NT2/D1 (cell line): ENCODE data around the gene CHFR.
"Not testable (repeated sequence)": the region's sequence is repeated elsewhere in the genome, so short reads cannot be mapped to it uniquely, and the experiment has no call there.

Experiments used
- DNase-seq: peaks from one replicate; pipeline ENCODE4 v3.0.0-alpha.2; 2011; ENCODE audit warnings: low read depth, low spot score
- H3K27me3 ChIP-seq: 2 replicates; pipeline ENCODE4 v1.6.0; 2011; ENCODE audit warnings: mild to moderate bottlenecking; ENCODE audit not compliant: insufficient read length, insufficient read depth
- H3K36me3 ChIP-seq: 2 replicates; pipeline ENCODE4 v1.6.1; 2011; ENCODE audit warnings: mild to moderate bottlenecking, low read length, mixed read lengths; ENCODE audit not compliant: insufficient read depth, insufficient read length
- H3K4me1 ChIP-seq: 2 replicates; pipeline ENCODE4 v1.5.1; 2011; ENCODE audit not compliant: insufficient read depth, insufficient read length
- H3K4me3 ChIP-seq: 2 replicates; pipeline ENCODE4 v1.5.1; 2011; ENCODE audit warnings: low read depth; ENCODE audit not compliant: insufficient read length
- H3K9ac ChIP-seq: 2 replicates; pipeline ENCODE4 v1.6.0; 2011; ENCODE audit warnings: low read depth; ENCODE audit not compliant: insufficient read length
- H3K9me3 ChIP-seq: 2 replicates; pipeline ENCODE4 v1.5.1; 2011; ENCODE audit warnings: mild to moderate bottlenecking, low read length; ENCODE audit not compliant: insufficient read depth
- SUZ12 ChIP-seq: IDR thresholded peaks from 2 replicates; pipeline ENCODE4 v1.6.1; 2011; ENCODE audit not compliant: insufficient read length, insufficient read depth; ENCODE audit errors: extremely low read depth
- YY1 ChIP-seq: IDR thresholded peaks from 2 replicates; pipeline ENCODE4 v1.6.1; 2011; ENCODE audit not compliant: insufficient read length, insufficient read depth
- ZNF274 ChIP-seq: IDR thresholded peaks from 2 replicates; pipeline ENCODE4 v1.6.1; 2011; ENCODE audit warnings: mild to moderate bottlenecking, low read depth, low read length

Gene CHFR

DNA sequence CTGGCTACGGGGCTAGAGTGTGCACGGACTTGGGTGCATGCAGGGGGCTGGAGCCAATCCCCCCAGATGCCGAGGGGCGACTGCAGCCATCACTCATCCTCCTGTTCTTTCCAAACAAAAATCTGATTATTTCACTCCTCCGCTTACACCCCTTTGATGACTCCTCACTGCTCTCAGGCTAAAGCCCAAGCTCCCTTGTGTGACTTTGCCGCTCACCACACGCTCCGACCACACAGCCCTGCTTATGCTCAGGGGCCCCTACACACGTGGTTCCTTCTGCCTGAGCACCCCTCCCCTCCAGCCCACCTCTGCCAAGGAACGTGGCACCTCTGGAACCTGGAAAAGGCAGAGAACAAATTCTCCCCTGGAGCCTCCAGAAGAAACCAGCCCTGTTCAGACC lies 13.7 kb downstream of the CHFR start:
- no peak for DNase-seq
- TF ChIP-seq SUZ12, result no peak
- TF ChIP-seq YY1, result no peak
- no peak for TF ChIP-seq ZNF274
- Histone ChIP-seq H3K4me1 (no peaks in the 10 kb centered on the region), H3K9ac (no peak overlapping the region), H3K9me3 (no peaks in the 10 kb centered on the region), H3K4me3 (no peak overlapping the region), H3K36me3 (peaks cover 86% of the 10 kb centered on the region), H3K27me3 (no peaks in the 10 kb centered on the region)

DNA sequence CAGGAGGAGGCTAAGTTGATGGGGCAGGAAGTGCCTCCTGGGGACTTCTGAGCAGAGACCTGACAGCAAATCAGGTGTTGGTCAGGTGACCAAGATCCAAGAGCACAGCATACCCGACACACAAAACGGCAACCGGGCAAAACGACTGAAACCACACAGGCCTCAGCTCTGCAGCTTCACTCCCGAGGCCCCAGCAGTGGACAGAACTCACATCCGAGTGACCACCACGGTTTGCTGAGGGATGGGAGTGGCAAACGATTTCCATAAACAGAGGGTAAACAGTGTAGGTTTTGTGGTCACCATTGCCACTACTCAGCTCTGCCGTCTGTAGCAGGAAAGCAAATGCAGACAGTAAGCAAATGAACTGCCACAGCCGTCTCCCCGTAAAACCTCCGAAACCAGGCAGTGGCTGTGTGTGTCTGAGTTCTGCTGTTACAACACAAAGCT lies 14.4 kb downstream of the CHFR start:
- Histone ChIP-seq H3K27me3 (no peaks in the 10 kb centered on the region), H3K36me3 (peaks cover 87% of the 10 kb centered on the region), H3K9ac (no peak overlapping the region), H3K4me3 (no peak overlapping the region), H3K4me1 (no peaks in the 10 kb centered on the region), H3K9me3 (no peaks in the 10 kb centered on the region)
- TF ChIP-seq SUZ12 (no peak), ZNF274 (no peak), YY1 (no peak)
- DNase-seq, result no peak

DNA sequence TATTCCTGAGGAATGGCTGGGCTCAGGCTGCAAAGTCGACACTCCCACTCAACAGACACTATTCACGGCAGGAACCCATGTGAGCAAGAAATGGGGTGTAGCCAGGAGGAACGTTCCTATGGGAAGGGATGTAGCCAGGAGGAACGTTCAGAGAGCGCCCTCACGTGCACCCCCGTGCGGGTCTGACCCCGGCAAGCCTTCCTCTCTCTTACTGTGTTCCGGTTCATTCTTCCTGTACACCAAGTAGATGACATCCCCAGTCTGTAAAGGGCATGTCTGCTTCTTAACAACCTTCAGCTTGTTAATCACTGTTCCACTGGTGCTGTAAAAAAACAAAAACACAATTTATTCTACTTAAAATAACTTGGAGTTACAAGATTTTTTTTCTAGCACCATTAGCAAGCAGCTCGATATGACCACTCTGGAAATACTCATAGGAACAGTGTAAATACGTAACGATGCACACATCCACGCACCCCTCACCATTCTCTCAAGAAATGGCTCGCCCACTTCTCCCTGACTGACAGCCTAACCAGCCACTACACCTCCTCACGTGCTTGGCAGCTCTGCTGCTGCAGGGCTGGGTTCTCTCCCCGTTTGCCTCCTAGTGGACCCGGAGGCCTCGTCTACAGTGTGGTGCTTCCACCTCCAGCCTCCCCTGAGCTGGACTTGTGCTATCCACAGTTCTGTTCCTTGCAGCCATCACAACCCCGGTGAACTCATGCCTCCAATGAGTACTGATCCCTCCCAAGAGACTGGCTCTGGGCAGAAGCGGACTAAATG lies 15.1 kb downstream of the CHFR start:
- DNase-seq, result no peak
- Histone ChIP-seq H3K4me1 (no peaks in the 10 kb centered on the region), H3K27me3 (no peaks in the 10 kb centered on the region), H3K9ac (no peak overlapping the region), H3K4me3 (no peak overlapping the region), H3K9me3 (no peaks in the 10 kb centered on the region), H3K36me3 (peaks cover 88% of the 10 kb centered on the region)
- TF ChIP-seq ZNF274 (no peak), SUZ12 (no peak), YY1 (no peak)

DNA sequence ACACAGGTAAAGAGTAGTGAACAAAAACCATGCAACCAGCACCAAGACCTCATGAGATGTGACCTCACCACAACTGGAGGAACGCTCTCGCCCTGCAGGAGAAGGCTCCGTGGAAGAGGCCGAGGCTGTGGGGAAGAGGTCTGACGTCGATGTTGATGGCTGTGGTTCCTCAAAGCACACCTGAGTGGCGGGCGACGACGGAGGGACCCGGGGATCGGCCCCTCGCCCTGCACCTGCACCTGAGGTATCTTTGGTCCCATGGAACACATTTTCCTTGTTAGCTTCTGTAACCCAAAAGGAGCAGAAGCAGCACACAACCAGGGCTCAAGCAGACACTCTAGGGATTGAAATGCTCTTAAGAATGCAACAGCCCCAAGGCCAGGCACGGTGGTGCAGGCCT lies 17.9 kb downstream of the CHFR start:
- Histone ChIP-seq H3K36me3 (peaks cover 88% of the 10 kb centered on the region), H3K9me3 (no peaks in the 10 kb centered on the region), H3K27me3 (no peaks in the 10 kb centered on the region), H3K9ac (no peak overlapping the region), H3K4me3 (no peak overlapping the region), H3K4me1 (no peaks in the 10 kb centered on the region)
- DNase-seq, result no peak
- TF ChIP-seq YY1 (no peak), ZNF274 (no peak), SUZ12 (no peak)

DNA sequence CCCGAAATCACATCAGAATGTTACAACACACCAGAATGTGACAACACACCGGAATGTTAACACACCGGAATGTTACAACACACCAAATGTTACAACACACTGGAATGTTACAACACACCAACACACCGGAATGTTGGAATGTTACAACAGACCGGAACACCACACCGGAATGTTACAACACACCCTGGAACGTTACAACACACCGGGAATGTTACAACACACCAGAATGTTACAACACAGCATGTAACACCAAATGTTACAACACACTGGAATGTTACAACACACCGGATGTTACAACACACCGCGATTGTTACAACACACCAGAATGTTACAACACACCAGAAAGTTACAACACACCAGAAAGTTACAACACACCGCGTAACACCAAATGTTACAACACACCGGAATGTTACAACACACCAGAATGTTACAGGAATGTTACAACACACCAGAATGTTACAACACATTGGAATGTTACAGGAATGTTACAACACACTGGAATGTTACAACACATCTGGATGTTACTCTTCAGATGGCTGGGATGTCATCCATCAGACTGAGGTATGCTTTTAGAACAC lies 21.1 kb downstream of the CHFR start:
- Histone ChIP-seq H3K4me3 (no peak overlapping the region), H3K9ac (no peak overlapping the region), H3K27me3 (no peaks in the 10 kb centered on the region), H3K9me3 (no peaks in the 10 kb centered on the region), H3K36me3 (peaks cover 77% of the 10 kb centered on the region), H3K4me1 (no peaks in the 10 kb centered on the region)
- no peak for DNase-seq
- TF ChIP-seq YY1 (no peak), ZNF274 (no peak), SUZ12 (no peak)

DNA sequence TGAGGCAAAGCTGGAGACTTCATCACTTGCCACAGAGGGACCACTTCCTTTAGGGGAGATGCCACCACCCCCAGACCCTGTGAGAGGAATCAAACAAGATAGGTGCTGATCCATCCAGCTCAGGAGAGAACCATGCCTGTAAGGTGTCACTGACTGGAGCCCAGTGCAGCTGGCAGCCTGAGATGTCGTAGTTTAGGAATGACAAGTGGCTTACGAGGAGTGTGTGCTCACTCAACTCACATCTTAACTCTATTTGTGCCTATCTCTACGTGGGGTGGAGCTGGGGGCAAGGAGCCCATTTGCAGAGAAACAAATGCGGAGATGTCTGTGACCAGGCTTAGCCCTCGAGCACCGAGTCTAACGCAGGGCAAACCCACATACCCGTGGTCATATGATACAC lies 25.8 kb downstream of the CHFR start:
- DNase-seq, result no peak
- H3K9ac ChIP-seq, result no peak overlapping the region
- peaks cover 83% of the 10 kb centered on the region for H3K36me3 ChIP-seq
- H3K4me3 ChIP-seq, result no peak overlapping the region
- TF ChIP-seq SUZ12, result no peak
- TF ChIP-seq YY1, result no peak
- TF ChIP-seq ZNF274, result no peak
- H3K4me1 ChIP-seq, result no peaks in the 10 kb centered on the region
- H3K9me3 ChIP-seq, result no peaks in the 10 kb centered on the region
- H3K27me3 ChIP-seq, result no peaks in the 10 kb centered on the region

DNA sequence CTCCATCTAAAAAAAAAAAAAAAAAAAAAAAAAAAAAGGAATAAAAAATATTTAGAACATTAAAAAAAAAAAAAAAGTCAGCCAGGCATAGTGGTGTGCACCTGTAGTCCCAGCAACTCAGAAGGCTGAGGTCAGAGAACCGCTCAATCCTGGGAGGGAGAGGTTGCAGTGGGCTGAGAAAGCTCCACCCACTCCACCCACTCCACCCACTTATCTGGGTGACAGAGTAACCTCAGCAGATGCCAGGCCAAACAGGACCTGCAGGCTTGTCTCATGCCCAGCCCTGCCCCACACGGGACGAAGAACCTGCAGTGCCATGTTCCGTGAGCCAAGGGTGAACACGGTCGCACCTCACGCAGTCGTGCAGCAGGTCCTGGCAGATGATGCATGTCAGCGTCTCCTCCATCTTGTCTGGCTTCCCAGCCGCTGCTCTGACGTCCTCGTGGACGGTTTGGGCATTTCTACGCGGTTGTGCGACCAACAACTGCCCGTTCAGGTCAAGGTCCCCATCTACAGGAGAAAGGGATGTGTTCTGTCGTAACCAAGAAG lies 28.6 kb downstream of the CHFR start:
- Histone ChIP-seq H3K36me3 (peaks cover 83% of the 10 kb centered on the region), H3K4me3 (no peak overlapping the region), H3K4me1 (no peaks in the 10 kb centered on the region), H3K9me3 (no peaks in the 10 kb centered on the region), H3K9ac (no peak overlapping the region), H3K27me3 (no peaks in the 10 kb centered on the region)
- DNase-seq, result no peak
- TF ChIP-seq SUZ12 (no peak), ZNF274 (no peak)

DNA sequence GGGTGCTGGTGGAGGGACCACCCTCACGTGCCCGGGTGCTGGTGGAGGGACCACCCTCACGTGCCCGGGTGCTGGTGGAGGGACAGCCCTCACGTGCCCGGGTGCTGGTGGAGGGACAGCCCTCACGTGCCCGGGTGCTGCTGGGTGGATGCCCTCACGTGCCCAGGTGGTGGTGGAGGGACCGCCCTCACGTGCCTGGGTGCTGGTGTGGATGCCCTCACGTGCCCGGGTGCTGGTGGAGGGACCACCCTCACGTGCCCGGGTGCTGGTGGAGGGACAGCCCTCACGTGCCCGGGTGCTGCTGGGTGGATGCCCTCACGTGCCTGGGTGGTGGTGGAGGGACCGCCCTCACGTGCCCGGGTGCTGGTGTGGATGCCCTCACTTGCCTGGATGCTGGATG lies 30.4 kb downstream of the CHFR start:
- H3K36me3 ChIP-seq, result peaks cover 89% of the 10 kb centered on the region
- H3K4me3 ChIP-seq, H3K9ac ChIP-seq, H3K4me1 ChIP-seq, H3K27me3 ChIP-seq, DNase-seq, H3K9me3 ChIP-seq: not testable (repeated sequence)
